CD4-positive, alpha-beta T cell treated with Interleukin-6 for 4 hours (primary cell): ENCODE measurements around the gene TRDN.
"Not testable (repeated sequence)": the region's sequence is repeated elsewhere in the genome, so short reads cannot be mapped to it uniquely, and the experiment has no call there.

Experiments
- DNase-seq: peaks from one replicate; pipeline ENCODE4 v3.0.0-alpha.2; 2020; ENCODE audit warnings: mixed read lengths

The TRDN gene

DNA sequence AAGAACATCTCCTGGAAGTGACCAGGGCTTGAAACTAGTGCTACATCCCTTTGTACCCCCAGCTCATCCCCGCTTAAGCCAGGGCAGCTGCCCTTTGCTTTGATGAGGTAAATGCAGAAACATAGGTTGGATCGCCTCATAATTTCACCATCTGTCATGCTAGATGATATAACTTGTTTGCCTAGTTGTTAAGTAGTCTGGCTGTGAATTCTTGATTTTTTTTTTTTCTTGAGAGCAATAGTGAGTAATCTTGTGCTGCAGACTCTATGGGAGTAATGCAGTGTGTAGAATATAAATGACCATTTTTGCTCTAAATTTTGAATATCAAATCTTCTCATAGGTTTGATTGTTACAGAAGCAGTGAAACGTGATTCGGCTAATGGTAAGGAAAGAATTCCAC, 4.1 kb downstream of the TRDN start:
- DNase-seq = no peak

DNA sequence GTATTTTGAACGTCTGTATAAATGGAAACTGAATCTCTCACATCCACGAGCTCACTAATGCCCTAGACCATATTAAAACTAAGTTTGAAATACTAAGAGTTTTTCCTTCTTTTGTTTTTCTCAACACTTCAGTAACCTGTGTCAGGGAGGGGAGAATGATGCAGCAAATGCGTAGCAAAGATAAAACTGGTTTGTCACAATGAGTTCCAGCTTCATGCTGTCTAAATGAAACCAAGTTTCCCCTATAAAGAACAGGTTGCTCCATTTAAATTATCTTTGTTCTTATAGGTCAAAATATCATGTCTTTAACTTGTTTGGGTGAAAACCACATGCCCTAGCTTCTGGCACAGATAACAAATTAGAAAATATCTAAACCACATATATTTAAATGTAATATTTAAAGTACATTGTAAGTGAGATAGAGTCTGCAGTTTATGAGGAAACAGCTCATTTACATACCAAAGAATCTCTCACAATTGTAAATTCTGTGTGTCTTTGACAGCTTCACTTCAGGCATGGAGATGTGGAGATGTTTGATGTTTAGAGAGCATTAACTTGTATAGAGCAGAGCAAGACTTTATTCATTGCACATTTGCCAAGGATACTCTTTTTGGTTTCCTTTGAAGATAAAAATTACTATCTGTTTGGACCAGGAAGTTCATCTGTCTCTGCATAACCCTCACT, 7.3 kb downstream of the TRDN start:
- no peak for DNase-seq

DNA sequence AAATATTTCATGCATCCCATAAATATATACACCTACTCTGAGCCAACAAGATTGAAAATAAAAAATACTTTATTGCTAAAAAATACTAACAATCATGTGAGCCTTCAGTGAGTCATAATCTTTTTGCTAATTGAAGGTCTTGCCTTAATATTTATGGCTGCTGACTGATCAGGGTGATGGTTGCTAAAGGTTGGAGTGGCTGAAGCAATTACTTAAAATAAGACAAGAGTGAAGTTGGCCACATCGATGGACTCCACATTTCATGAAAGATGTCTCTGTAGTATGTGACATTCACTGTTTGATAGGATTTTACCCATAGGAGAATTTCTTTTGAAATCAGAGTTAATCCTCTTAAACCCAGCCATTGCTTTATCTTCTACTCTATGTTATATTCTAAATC, 11.1 kb downstream of the TRDN start:
- no peak for DNase-seq

DNA sequence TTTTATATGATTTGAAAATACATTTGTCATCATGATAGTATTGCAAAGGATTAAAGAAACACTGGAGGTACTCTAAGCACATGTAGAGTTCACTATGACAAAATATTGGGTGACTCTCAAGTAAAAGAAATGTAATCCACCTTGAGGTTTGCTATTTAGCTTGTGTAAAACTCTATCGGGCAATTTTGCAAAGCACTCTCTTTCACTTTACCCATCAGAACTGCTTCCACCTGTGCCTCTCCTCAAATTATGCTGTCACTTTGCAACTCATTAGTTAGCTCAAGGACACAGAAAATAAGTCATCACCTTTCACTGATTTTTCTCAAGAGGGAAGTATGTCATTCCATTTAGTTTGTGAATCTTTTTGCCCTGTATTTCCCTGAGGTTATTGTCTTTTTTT, 14.0 kb downstream of the TRDN start:
- no peak for DNase-seq

DNA sequence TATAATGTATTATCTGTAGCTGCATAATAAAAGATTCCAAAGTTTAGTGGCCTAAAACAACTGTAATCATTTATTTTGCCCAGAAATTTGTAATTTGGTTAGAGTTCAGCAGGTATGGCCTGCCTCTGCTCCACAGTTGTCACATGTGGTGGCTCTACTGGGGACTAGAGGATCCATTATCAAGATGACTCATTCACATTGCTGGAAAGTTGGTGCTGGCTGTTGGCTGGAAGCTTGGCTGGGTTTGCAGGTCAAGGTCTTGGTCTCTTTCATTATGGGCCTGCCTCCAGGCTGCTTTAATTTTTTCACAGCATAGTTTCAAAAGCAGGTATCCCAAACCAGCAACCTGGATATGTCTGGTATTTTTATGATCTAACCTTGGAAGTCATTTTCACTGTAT, 17.6 kb downstream of the TRDN start:
- no peak for DNase-seq

DNA sequence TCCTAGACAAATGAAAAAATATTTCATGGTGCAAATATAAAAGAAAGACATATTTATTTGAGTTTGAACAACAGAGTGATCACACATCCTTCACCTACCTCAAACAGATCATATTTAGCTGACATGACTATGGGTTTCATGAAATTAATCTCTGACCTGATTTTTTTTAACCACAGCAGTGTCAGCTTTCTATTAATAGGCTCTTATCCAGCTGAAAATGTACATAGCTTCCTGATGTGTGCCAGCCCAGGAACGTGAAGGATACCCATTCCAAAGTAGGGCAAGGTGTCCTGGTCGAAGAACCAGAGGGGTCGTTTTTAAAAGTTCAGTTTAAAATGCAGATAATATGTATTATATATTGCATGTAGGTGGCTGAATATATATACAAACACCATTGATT, 19.8 kb downstream of the TRDN start:
- DNase-seq = no peak

DNA sequence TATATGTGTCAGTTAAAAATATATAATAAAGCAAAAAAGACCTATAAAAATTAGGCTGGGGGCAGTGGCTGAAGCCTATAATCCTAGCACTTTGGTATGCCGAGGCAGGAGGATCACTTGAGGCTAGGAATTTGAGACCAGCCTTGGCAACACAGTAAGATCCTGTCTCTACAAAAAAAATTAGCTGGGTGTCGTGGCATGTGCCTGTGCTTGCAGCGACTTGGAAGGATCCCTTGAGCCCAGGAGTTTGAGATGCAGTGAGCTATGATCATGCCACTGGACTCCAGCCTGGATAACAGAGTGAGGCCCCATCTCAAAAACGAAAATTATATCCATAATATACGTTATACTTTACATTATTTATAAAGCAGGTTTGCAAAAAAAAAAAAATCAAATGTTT, 20.7 kb downstream of the TRDN start:
- DNase-seq = no peak

DNA sequence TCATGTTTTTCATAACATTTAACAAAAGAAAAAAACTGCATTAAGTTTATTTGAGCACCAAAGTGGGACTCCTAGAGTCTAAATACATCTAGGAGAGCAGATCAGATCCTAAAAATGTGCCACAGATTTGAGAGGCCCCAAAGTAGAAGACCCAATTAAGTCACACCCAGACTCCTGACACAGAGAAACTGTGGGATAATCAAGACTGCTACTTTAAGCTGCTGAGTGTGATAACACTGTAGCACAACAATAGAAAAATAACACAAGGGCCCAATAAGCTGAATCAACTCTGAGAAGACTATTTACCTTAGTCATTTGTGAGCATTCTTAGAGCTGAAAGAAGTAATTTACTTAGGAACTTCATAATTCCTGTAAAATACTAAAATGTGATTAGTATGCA, 26.0 kb downstream of the TRDN start:
- DNase-seq = no peak

DNA sequence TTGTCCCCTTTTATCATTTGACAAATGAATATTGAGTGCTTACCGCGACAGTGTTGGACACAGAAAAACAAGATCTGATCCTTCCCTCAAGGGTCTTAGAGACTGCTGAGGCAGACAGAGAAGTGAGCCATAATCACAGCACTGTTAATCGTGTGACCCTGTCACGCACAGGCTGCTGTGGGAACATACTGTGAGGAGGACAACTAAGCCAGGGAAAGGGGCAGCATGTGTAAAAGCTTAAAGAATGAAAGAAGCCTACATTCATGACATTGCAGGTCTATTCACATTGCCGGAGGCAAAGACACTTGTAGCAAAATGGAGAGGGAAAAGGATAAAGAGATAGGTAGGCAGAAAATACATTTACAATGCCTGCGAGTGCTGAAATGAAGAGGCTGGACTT, 32.7 kb downstream of the TRDN start:
- DNase-seq = no peak

DNA sequence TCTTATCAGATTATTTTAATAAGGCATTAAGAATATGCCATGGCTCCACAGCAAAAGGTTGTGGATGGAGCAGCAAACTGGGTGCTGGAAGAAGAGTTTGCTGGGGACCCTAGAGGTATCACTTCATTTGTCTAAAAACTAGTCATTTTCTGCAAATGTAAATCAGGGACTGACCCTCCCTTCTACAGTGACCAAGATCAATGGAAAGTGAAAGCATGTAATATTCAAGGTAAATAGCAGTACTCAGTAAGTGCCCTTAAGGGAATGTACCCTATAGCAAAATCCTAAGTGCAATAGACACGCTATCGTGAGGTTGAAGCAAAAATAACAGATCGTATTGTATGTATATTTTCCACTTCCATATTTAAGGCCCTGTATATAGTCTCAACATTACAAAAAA, 38.7 kb downstream of the TRDN start:
- no peak for DNase-seq

DNA sequence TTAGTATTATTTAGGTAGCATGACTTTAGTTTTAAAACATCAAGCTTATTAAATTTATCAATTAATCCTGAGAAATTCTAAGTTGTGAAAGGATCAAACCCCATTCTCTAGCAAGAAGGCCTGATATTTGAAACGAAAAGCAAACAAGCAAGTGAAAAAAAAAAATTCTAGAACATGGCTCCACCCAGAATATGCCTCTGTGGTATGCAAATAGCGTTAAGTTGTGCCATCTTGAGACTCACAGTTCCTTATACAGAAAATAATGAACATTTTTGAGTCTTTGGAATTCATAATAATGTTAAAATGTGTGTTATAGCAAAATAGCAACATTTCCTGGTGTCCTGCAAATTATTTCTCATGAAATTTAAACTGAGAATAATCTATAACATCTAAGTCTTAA, 42.0 kb downstream of the TRDN start:
- no peak for DNase-seq

DNA sequence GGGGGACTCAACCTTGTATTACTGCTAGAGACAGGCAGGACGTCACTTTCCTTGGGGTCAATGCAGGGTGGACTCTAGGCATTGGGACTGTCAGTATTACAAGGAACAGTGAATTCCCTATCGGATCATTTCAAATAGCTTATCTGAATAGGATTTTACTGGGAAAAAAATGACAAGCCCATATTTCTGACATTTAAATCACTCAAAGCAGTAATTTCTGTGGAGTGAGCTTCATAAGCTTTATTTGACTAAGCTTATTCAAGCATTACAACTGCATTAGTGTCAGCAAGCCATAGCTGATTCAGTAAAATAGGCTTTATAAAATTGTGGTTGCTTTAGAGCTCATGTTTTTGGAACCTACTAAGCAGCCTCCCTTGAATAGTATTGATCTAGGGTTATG, 44.3 kb downstream of the TRDN start:
- no peak for DNase-seq

DNA sequence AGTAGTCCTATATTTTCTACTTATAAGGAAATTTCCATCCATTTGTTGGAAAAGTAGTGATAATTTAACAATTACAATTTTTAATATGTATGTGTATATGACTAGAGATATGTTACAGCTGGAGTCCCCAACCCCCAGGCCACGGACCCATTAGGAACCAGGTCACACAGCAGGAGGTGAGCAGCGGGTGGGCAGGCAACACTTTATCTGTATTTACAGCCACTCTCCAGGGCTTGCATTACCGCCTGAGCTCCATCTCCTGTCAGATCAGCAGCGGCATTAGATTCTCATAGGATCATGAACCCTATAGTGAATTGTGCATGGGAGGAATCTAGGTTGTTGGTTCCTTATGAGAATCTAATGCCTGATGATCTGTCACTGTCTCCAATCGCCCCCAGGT, 46.8 kb downstream of the TRDN start:
- no peak for DNase-seq

DNA sequence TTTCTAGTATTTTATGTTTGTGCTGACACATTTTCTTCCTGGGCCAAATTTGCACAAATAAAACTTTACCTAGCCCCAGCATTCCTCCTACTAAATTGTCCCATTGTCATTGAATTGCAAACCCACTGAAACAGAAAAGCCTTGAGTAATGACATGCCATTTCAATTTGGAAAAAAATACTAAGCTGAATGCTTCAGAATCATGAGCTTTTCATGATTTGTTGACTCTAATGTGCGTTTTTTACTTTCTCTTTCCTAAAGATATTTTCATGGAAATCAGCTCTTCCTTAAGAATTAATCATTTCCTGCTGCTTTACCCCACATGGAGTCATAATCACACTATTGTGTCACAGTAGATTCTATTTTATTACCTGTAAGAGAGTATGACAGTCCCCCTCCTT, 47.4 kb downstream of the TRDN start:
- no peak for DNase-seq

DNA sequence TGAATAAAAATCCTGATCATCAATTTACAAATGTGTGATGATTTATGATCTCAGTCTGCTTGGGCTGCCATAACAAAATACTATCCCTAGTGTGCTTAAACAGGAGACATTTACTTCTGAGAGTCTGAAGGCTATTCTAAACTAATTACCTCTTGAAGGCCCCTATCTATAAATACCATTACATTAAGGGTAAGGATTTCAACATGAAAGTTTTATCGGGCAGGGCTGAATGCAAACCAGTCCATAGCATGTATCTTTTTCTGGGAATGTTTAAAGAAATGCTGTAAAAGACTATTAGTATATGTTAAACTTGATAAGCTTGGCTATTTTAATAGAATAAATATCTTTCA, 48.2 kb downstream of the TRDN start:
- no peak for DNase-seq

DNA sequence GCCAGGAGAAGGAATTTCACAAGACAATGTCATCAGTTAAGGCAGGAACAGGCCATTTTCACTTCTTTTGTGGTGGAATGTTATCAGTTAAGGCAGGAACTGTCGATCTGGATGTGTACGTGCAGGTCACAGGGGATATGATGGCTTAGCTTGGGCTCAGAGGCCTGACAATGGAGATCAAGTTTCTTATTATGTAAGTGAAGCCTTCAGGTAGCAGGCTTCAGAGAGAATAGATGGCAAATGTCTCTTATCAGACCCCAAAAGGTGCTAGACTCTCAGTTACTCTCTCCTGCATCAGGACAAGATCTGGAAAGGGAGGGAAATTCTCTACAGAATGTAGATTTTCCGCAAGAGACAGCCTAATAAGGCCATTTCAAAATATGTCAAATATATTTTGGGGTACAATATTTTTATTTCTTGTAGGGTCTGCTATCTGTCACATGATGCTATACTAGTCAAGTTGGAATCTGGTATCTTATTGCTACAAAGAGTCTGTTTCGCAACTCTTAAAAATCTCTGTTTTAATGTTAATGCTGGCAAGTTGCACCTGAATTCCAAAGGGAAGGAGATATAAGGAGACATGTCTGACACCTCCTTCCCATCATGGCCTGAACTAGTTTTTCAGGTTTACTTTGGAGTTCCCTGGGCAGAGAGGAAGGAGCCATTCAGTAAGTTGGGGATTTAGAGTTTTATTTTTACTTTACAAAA, 48.8 kb downstream of the TRDN start:
- DNase-seq = no peak

DNA sequence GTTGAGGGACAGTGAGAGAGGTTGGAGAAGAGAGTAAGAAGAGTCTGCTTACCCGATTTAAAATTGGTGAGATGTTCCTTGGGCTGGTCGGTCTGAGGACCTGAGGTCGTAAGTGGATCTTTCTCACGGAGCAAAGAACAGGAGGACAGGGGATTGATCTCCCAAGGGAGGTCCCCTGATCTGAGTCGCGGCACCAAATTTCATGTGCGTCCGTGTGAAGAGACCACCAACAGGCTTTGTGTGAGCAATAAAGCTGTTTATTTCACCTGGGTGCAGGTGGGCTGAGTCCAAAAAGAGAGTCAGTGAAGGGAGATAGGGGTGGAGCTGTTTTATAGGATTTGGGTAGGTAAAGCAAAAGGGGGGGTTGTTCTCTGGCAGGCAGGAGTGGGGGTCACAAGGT, 49.3 kb downstream of the TRDN start:
- DNase-seq = not testable (repeated sequence)

DNA sequence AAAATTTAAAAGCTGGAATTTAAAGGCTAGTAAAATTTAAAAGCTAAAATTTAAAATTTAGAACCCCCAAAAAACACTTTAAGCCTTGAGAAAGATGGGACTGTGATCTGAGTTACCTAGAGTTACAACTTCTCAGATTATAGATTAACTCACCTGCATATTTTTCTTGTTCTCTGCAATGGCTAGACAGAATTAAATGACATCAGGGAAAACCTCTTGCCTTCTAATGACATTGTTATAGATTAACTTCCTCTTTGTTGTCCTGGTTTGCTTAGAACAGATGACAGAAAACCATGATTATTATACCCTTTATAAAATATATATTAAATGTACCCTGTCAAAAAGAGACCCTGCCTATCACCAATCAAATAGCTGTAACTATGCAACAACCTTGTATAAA, 56.4 kb downstream of the TRDN start:
- no peak for DNase-seq

DNA sequence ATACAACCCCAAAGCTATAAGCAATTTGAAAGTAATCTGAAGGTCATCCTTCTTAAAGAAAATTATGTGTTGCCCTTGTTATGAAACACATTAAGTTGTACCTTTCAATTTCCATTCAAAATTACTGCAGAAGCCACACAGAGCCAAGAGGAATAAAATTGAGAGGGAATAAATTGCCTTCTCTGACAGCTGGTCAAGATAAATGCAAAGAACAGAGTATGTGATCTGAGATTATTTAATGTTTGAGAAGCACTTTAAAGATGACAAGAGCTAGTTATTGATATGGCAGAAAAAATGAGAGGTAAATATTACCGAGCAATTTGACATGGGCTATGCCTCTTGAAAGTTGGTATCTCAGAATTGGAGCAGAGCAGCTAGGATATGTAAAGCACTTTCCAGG, 61.6 kb downstream of the TRDN start:
- no peak for DNase-seq

DNA sequence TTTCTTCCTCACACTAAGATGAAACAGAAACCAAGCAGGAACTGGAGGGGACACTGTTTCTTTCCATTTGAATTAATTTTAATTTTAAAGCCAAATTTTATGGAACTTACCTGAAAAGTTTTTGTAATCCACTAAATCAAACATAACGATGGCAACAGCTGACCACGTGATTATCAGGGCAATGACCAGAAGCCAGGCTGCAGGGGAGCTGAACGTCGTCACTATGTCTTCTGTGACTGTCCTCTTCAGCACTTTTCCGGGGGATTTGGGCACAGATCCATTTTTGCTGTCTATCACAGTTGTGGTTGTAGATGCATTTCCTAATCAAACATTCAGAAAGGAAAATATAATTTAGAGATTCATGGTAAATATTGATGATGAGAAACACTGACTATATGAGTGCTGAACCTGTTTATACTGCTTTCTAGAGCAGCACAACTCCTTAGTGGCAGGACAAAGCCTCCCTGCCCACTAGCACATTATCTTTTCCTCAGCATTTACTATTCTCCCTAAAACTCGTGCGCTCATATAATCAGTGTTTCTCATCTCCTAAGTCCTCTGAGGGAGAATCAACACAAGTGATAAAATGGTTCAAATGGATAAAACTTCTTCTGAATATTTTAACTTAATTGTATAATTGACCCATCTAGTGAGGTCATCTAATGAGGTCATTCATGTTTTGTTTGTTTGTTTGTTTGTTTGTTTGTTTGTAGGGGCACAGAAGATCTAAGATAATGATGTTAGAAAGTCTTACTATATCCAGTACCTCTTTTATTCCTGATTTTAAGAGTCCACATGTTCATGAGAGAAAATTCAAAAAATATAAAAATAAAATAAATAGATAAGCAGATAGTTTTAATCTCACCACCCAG, 65.7 kb downstream of the TRDN start:
- no peak for DNase-seq

DNA sequence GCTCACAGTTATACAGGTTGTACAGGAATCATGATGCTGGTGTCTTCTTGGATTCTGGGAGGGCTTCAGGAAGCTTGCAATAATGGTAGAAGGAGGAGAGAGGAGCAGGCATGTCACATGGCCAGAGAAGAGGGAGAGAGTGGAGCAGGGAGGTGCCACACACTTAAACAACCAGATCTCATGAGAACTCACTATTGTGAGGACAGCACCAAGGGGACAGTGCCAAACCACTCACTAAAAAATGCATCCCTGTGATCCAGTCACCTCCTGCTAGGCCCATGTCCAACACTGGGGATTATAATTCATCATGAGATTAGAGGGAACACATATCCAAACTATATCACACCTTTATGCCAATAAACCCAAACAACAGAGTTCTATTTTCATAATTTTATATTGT, 67.2 kb downstream of the TRDN start:
- DNase-seq = no peak

DNA sequence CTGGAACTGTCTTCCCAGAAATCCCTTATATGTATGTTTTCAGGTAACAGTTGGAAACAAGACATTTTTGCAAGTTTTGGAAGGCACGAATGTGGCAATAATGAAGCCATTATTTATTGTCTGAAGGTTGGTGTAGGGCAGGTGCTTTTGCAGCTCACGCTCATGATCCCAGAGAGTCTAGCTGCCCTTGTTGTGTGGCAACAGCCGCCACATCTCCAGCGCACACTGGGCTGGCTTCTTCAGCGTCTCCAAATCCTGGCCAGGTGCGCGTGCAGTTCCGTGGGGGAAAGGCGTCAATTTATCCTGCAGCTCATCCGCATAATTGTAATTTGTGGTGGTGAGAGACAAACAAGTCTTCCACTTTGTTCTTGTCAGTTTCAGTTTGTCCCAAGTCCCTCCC, 71.2 kb downstream of the TRDN start:
- no peak for DNase-seq

DNA sequence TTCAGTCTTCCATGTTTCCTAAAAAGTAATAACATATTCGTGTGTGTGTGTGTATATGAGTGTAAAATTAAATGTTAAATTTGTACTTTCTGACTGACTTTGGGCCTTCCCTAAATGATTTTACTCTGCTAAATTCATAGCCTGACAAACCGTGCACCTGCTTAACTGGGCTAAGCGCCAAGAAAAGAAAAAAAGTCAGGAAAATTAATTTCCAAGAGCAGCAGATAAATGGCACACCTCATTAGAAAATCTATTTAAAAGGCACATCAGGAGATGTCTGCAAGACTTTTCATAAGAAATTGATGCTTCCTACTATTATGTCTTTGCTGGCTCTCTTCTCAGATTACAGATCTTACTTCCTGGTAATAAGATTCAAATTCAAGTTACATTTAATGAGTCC, 72.4 kb downstream of the TRDN start:
- no peak for DNase-seq

DNA sequence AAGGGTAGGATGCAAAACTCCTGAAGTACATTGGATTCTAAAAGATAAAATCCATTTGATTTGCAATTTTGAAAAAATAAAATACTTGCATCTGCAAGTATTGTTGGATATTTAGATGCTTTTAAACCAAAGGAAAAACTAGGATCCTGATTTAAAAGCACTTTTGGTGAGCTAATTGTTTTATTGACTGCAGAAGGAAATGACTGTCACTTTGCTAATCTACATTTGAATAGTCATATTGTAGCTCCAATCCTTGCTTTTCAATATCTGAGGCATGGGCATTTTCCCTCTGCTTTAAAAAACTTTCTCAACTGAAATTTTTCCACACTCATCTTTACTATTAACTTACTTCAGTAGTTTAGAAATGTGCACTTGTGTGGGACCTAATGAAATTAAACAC, 74.1 kb downstream of the TRDN start:
- no peak for DNase-seq
